ENCODE measurements around the gene ARHGAP28.
"Not testable (repeated sequence)": the region's sequence is repeated elsewhere in the genome, so short reads cannot be mapped to it uniquely, and the experiment has no call there.

The ARHGAP28 gene

DNA sequence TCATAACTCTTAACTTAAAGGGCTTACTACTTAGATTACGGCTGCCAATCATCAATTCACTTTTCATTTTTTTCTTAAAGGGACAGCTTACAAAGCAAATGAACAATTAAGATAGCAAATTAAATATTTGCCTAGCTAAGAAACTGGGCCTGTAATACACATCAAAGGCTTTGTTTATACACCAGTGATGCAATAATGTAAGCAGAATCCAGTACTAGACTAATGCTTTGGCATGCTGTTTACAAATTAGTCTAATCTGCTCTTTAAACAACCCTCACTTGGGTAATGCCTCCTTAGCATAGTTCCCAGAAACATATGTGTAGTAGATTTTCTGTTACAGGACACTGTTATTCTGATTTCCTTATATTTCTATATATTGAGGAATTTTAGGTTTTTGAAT is 105.8 kb downstream of the ARHGAP28 start:
- TF ChIP-seq CTCF (IDR thresholded peaks at IDR 0.05; ENCODE audit: low read length, missing control alignments) = no peak
- no peak overlapping the region for H3K4me3 ChIP-seq (replicated peaks; ENCODE audit: low read depth, low read length)

GRCh38 chr18:6836331-6836730 is 106.8 kb downstream of the ARHGAP28 start:
- DNase-seq (ENCODE audit: low read depth) = no peak
- no peak overlapping the region for H3K4me3 ChIP-seq (replicated peaks; ENCODE audit: low read depth, low read length)
- no peak for TF ChIP-seq CTCF (IDR thresholded peaks at IDR 0.05; ENCODE audit: low read length, missing control alignments)

More for the DNA sequence above, 105.8 kb downstream of the ARHGAP28 start:
- DNase-seq (ENCODE audit: low read depth) = no peak

- H3K4me3 ChIP-seq (replicated peaks; ENCODE audit: low read depth, low read length) = no peak overlapping the region
- DNase-seq (ENCODE audit: low read depth) = no peak
- TF ChIP-seq CTCF (IDR thresholded peaks at IDR 0.05; ENCODE audit: low read length, missing control alignments) = no peak
Measured at GRCh38 chr18:6837904-6838303, 108.4 kb downstream of the ARHGAP28 start.

GRCh38 chr18:6842081-6842480 is 112.6 kb downstream of the ARHGAP28 start:
- no peak for DNase-seq (ENCODE audit: low read depth)
- TF ChIP-seq CTCF (IDR thresholded peaks at IDR 0.05; ENCODE audit: low read length, missing control alignments) = no peak
- H3K4me3 ChIP-seq (replicated peaks; ENCODE audit: low read depth, low read length) = no peak overlapping the region

- no peak for DNase-seq (ENCODE audit: low read depth)
- no peak overlapping the region for H3K4me3 ChIP-seq (replicated peaks; ENCODE audit: low read depth, low read length)
- no peak for TF ChIP-seq CTCF (IDR thresholded peaks at IDR 0.05; ENCODE audit: low read length, missing control alignments)
Measured at GRCh38 chr18:6843308-6843707, 113.8 kb downstream of the ARHGAP28 start.

- H3K4me3 ChIP-seq (replicated peaks; ENCODE audit: low read depth, low read length); DNase-seq (ENCODE audit: low read depth): not testable (repeated sequence)
Measured at GRCh38 chr18:6845521-6845920, 116.0 kb downstream of the ARHGAP28 start.

GRCh38 chr18:6850396-6850795 is 120.9 kb downstream of the ARHGAP28 start:
- DNase-seq (ENCODE audit: low read depth) = no peak
- no peak overlapping the region for H3K4me3 ChIP-seq (replicated peaks; ENCODE audit: low read depth, low read length)
- TF ChIP-seq CTCF (IDR thresholded peaks at IDR 0.05; ENCODE audit: low read length, missing control alignments) = no peak

- H3K4me3 ChIP-seq (replicated peaks; ENCODE audit: low read depth, low read length) = no peak overlapping the region
- DNase-seq (ENCODE audit: low read depth) = no peak
- no peak for TF ChIP-seq CTCF (IDR thresholded peaks at IDR 0.05; ENCODE audit: low read length, missing control alignments)
Measured at GRCh38 chr18:6851480-6851879, 122.0 kb downstream of the ARHGAP28 start.
